SK-MEL-5 (cell line): ENCODE data around the gene GLYR1. TPM values are rescaled to one million over a fixed set of nuclear protein-coding genes. Genes with fewer than 3 reads are reported as not detected.

ENCODE experiments used
- DNase-seq: peaks from one replicate; pipeline ENCODE4 v3.0.0-alpha.2; 2016; ENCODE audit warnings: low read depth, low spot score
- in situ Hi-C: cut with HindIII; loops from 2 replicates; pipeline ENCODE4 v1.10.0; 2016; ENCODE audit warnings: low sequenced_read_pairs, high pct_unique_total_duplicates, low pct_unique_long_range_greater_than_20kb
- total RNA-seq: library from RNA; depleted of rRNA; stranded (reverse); fragments of >200 nt; shearing (Covaris generic); gene quantifications from 2 replicates; pipeline ENCODE4 v1.2.3, GENCODE V29; 2014

The GLYR1 gene
- total RNA-seq, 1 experiment from 2014 or later = 27.9 TPM

DNA sequence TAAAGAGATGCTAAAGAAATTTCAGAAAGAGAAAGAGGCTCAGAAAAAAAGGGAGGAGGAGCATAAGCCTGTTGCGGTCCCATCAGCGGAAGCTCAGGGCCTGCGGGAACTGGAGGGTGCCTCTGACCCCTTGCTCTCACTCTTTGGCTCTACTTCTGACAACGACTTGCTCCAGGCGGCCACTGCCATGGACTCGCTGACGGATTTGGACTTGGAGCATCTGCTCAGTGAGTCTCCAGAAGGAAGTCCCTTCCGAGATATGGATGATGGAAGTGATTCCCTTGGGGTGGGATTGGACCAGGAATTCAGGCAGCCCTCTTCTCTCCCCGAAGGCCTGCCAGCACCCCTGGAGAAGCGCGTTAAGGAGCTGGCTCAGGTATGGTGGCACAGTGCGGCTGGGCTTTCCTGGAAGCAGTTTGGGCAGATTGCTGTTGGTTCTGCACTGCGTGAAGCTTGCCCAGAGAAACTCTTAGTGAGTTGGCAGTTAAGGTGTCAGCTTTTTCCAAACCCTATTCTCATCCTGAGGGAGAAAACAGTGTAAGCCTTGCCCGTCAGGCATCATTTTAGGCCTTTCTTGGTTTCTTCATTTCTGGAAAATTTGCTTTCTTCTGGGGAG, 13.7 kb upstream of the GLYR1 start:
- in situ Hi-C loops = no loop called here
- no peak for DNase-seq

- DNase-seq = no peak
- in situ Hi-C loops = no loop called here
Measured at GRCh38 chr16:4859900-4860255, 12.8 kb upstream of the GLYR1 start.

DNA sequence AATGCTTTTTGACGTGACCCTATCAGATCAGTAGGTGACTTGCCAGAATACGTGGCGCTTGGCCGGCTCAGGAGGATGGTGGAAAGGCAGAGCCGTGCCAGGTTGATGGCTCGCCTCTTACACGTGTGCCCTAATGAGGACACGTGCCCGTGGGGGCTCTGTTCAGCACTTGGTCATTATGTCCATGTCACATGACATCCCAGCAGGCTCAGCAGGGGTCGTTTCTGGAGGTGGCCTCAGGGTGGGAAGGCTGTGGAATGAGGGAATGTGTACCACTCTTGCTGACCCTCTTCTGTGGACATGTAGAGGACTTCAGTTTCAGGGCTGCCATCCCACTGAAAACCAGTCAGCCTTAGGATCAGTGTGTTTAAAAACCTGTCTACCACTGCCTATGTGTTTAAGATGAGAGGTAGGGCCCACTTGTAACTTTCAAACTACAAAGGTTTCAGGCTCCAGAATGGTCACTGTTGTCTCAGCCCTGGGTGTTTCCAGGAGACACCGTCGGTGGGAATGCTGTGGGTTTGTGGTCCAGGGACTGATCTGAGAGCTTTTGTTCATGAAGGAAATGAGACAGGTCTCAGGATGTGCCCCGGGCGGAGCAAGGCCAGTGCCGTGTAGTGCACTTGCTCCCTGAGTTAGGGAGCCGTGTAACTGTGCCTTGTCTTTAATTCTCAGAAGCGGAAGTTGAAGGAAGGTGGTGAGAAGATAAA, 12.3 kb upstream of the GLYR1 start:
- DNase-seq = peak; percentile 81
- in situ Hi-C loops = no loop called here

GRCh38 chr16:4855804-4856203, 8.7 kb upstream of the GLYR1 start:
- DNase-seq = no peak
- in situ Hi-C loops = no loop called here

- DNase-seq = no peak
- in situ Hi-C loops = no loop called here
Measured at GRCh38 chr16:4855371-4855770, 8.3 kb upstream of the GLYR1 start.

- in situ Hi-C loops = no loop called here
- DNase-seq = no peak
Measured at GRCh38 chr16:4852221-4852872, 5.3 kb upstream of the GLYR1 start.

GRCh38 chr16:4850211-4850610, 3.1 kb upstream of the GLYR1 start:
- DNase-seq = no peak
- in situ Hi-C loops = no loop called here

- in situ Hi-C loops = no loop called here
- peak; percentile 32 for DNase-seq
Measured at GRCh38 chr16:4847774-4848587, 893 bp upstream of the GLYR1 start.

DNA sequence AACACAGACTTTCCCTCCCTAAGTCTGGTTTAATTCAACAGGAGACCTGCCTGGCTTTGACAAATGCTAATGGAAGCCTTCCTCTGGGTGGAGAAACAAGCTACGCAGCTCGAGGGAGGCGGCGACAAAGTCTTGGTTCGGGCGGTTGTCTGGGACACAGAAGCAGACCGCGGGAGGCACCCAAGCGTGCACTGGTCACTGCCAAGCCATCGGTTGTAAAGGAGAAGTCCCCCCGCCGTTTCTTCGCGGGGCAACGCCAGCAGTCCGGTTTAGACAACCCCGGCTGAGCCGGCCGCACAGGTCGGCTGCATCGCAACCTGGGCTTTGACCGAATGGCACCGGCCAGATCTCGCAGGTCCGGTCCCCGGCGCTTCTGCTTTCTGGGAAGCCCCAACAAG, 586 bp downstream of the GLYR1 start:
- DNase-seq = peak; percentile 33
- in situ Hi-C loops = no loop called here

GRCh38 chr16:4840984-4841383, 6.1 kb downstream of the GLYR1 start:
- in situ Hi-C loops = no loop called here
- no peak for DNase-seq

DNA sequence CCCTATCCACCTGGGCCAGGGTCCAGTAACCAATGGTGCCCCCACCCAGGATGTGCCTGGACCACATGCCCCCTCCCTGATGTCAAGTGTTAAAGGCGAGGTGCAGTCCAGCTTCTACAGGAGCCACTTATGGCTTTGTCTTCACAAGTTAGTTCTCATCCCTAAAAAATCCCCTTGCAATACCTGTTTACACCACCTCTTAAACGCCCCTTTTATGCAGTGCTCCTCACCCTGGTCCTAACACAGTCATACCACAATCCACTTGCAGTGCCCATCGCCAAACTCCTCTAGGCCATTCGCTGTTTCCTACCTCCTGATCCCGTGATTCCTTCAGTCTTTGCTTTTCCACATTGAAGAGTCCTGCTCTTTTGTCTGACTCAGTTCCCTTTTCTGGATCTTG, 7.1 kb downstream of the GLYR1 start:
- no peak for DNase-seq
- in situ Hi-C loops = no loop called here

GRCh38 chr16:4837733-4838501, 9.2 kb downstream of the GLYR1 start:
- DNase-seq = no peak
- in situ Hi-C loops = no loop called here

DNA sequence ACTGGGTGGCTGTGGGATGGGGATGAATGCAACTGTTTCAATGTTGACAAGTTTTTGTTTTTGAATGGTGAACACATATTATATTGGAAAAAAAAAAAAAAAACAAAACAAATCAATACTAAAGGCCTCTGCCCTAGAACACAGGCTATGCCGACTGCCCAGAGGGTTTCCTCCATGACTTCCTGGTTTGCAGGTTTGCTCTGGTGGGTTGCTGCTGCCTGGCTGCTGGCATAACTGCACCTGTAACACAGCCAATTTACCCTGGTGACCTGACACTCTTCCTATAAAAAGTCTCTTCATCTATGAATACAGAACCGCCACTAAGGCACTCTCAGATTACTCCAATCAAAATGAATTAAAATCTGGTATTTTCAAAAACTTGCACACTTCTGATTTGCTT, 10.4 kb downstream of the GLYR1 start:
- in situ Hi-C loops = no loop called here
- no peak for DNase-seq

DNA sequence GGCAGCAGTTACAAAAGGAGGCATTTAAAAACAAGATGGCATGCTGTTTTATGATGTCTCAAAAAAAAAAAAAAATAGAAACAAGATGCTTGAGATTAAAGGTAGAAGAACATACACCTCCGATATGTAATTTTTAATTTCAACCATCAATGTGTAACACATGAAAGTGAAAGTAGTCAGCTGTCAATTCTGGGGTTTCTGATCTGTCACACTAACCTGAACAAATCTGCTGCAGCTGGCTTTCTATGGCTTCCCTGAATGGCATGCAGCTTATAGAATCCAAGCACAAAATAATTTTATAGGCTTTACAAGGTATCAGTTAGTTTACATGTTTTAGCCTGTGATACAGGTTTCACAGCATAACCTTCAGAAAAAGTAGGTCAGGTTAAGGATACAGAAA, 13.5 kb downstream of the GLYR1 start:
- in situ Hi-C loops = no loop called here
- DNase-seq = no peak

GRCh38 chr16:4832698-4833343, 14.3 kb downstream of the GLYR1 start:
- no peak for DNase-seq
- in situ Hi-C loops = no loop called here

GRCh38 chr16:4831616-4832015, 15.5 kb downstream of the GLYR1 start:
- DNase-seq = no peak
- in situ Hi-C loops = no loop called here

- DNase-seq = no peak
- in situ Hi-C loops = no loop called here
Measured at GRCh38 chr16:4830408-4830807, 16.7 kb downstream of the GLYR1 start.
